NCI-H146 (cell line): ENCODE measurements around the gene TMOD3.
"Not testable (repeated sequence)": the region's sequence is repeated elsewhere in the genome, so short reads cannot be mapped to it uniquely, and the experiment has no call there.

ENCODE experiments used
- DNase-seq: peaks from one replicate; lab custom pipeline; 2025; lab: John Stamatoyannopoulos, UW

Gene TMOD3

GRCh38 chr15:51864408-51865056, 35.1 kb downstream of the TMOD3 start:
- DNase-seq, result no peak

- DNase-seq, result no peak
Measured at GRCh38 chr15:51865317-51865716, 35.9 kb downstream of the TMOD3 start.

- no peak for DNase-seq
Measured at GRCh38 chr15:51866161-51866560, 36.7 kb downstream of the TMOD3 start.

- DNase-seq, result no peak
Measured at GRCh38 chr15:51866751-51867150, 37.3 kb downstream of the TMOD3 start.

GRCh38 chr15:51869060-51869421, 39.6 kb downstream of the TMOD3 start:
- no peak for DNase-seq

GRCh38 chr15:51870774-51871173, 41.3 kb downstream of the TMOD3 start:
- DNase-seq, result no peak

GRCh38 chr15:51874751-51875644, 45.5 kb downstream of the TMOD3 start:
- DNase-seq, result no peak

GRCh38 chr15:51876169-51876568, 46.7 kb downstream of the TMOD3 start:
- no peak for DNase-seq

GRCh38 chr15:51878446-51879386, 49.3 kb downstream of the TMOD3 start:
- no peak for DNase-seq

- no peak for DNase-seq
Measured at GRCh38 chr15:51879555-51879954, 50.1 kb downstream of the TMOD3 start.

GRCh38 chr15:51883271-51883837, 53.9 kb downstream of the TMOD3 start:
- no peak for DNase-seq

- DNase-seq, result no peak
Measured at GRCh38 chr15:51884041-51884440, 54.6 kb downstream of the TMOD3 start.

GRCh38 chr15:51884517-51885236, 55.2 kb downstream of the TMOD3 start:
- DNase-seq, result no peak

- DNase-seq, result not testable (repeated sequence)
Measured at GRCh38 chr15:51885758-51886157, 56.3 kb downstream of the TMOD3 start.

GRCh38 chr15:51887887-51888592, 58.6 kb downstream of the TMOD3 start:
- DNase-seq, result no peak

- peak; percentile 6 for DNase-seq
Measured at GRCh38 chr15:51888593-51889195, 59.2 kb downstream of the TMOD3 start.

- no peak for DNase-seq
Measured at GRCh38 chr15:51889486-51889885, 60.0 kb downstream of the TMOD3 start.

GRCh38 chr15:51904421-51904820, 75.0 kb downstream of the TMOD3 start:
- DNase-seq, result peak; percentile 81

- peak; percentile 17 for DNase-seq
Measured at GRCh38 chr15:51904931-51905330, 75.5 kb downstream of the TMOD3 start.
